Neural progenitor cell (in vitro differentiated cells): ENCODE data around the gene ADARB2.

Experiments used
- CTCF ChIP-seq: fragments of 200-600 bp; sonication (generic); IDR thresholded peaks from 2 replicates; pipeline ENCODE4 v1.5.1; 2017; ENCODE audit warnings: antibody characterized with exemption, mild to moderate bottlenecking
- EZH2phosphoT487 ChIP-seq: fragments of 200-600 bp; sonication (generic); IDR thresholded peaks from 2 replicates; pipeline ENCODE4 v1.6.1; 2017; ENCODE audit warnings: antibody characterized with exemption

- TF ChIP-seq CTCF (no peak), EZH2phosphoT487 (no peak)
Observed at GRCh38 chr10:1233031-1233430, 504.3 kb downstream of the ADARB2 start.
